AG10803 (cell line): Measurements from ENCODE around the gene OR52B2.

Source experiments
- DNase-seq: peaks from one replicate; pipeline ENCODE4 v3.0.0; 2010; ENCODE audit warnings: low read depth
- H3K4me3 ChIP-seq: 2 replicates; pipeline ENCODE4 v1.5.1; 2011; ENCODE audit warnings: mild to moderate bottlenecking, low read length, control low read depth
- CTCF ChIP-seq: conservative IDR thresholded peaks from 2 replicates; pipeline ENCODE4 v1.5.1; 2011; ENCODE audit warnings: mild to moderate bottlenecking, low read length, control low read depth, inconsistent platforms

OR52B2 gene

GRCh38 chr11:6206456-6207180 lies 36.5 kb upstream of the OR52B2 start:
- no peak for TF ChIP-seq CTCF

DNA sequence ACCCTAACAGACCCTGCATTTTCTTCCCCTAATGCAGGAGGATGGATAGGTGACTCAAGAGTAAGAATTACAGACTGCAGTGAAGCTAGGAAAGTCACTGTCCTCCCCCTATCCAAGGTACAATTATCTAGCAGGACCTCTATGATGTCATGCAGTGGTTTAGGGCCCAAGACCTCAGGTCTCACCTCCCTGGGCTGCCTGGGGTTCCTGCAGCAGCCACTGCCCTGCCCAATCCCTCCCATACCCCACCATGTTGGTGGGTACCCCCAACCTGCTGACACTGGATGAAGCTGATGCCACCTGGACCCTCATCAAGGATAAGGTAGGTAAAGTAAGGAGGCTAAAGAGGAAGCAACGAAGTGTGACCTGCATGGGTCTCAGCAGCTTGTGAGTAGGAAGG lies 35.2 kb upstream of the OR52B2 start, which contains the start of gene C11orf42:
Gene C11orf42 (plus strand): TSS at position 192 of the 400 bp plus-strand sequence. CDS start 59 bp downstream, at position 251.
- TF ChIP-seq CTCF, result no peak
- DNase-seq, result no peak
- no peak within 1 kb of the TSS for H3K4me3 ChIP-seq

More at GRCh38 chr11:6206456-6207180, 36.5 kb upstream of the OR52B2 start:
- no peak overlapping the region for H3K4me3 ChIP-seq
- DNase-seq, result peak; percentile 52

GRCh38 chr11:6204706-6205105 lies 34.6 kb upstream of the OR52B2 start:
- no peak for TF ChIP-seq CTCF
- no peak overlapping the region for H3K4me3 ChIP-seq
- no peak for DNase-seq

DNA sequence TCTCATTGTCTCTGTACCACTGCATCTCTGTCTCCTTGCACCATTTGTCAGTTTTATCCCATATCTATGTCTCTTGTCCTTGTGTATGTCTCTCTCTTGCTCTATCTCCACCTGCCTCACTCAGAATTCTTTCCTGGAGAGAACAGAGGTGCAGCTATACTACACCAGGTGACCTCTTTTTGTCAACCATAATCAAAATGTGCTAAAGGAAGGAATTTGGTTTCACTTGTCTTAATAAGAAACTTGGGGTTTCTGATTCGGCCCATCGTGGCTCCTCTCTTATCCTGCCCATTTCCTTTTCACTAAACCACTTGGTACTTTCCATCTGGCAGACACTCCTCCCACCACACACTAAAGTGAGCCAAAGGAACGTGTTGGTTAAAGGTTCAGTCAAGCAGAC lies 33.2 kb upstream of the OR52B2 start:
- DNase-seq, result no peak
- no peak overlapping the region for H3K4me3 ChIP-seq
- TF ChIP-seq CTCF, result no peak

GRCh38 chr11:6202041-6202440 lies 31.9 kb upstream of the OR52B2 start:
- H3K4me3 ChIP-seq, result no peak overlapping the region
- TF ChIP-seq CTCF, result no peak
- peak; percentile 65 for DNase-seq

GRCh38 chr11:6201481-6201880 lies 31.4 kb upstream of the OR52B2 start:
- DNase-seq, result peak; percentile 57
- H3K4me3 ChIP-seq, result no peak overlapping the region
- no peak for TF ChIP-seq CTCF

GRCh38 chr11:6200975-6201374 lies 30.8 kb upstream of the OR52B2 start:
- no peak overlapping the region for H3K4me3 ChIP-seq
- DNase-seq, result peak; percentile 30
- no peak for TF ChIP-seq CTCF
